Prostate gland (tissue), 2 donors: ENCODE results near the gene C22orf23.

Experiments
- CTCF ChIP-seq, 4 experiments: fragments of 200-600 bp in 2 of 4; fragments of 450-650 bp in 2 of 4; sonication (generic) in 2 of 4; IDR thresholded peaks; 1 replicate in 3 of 4; 2 replicates in 1 of 4; pipeline ENCODE4 v1.5.1; 2016 to 2019; ENCODE audit warnings: antibody characterized with exemption in 4 of 4, mild to moderate bottlenecking in 2 of 4, moderate library complexity in 2 of 4
- POLR2A ChIP-seq: fragments of 450-650 bp; IDR thresholded peaks from one replicate; pipeline ENCODE4 v1.6.1; 2016; ENCODE audit warnings: antibody characterized with exemption, mild to moderate bottlenecking
- POLR2AphosphoS5 ChIP-seq: sonication (generic); formaldehyde crosslinking; IDR thresholded peaks from one replicate; pipeline ENCODE4 v1.6.1; 2017; ENCODE audit warnings: antibody characterized with exemption

GRCh38 chr22:37932821-37933578 lies 20.4 kb downstream of the C22orf23 start:
- TF ChIP-seq CTCF (IDR thresholded peaks at IDR 0.05) (no peak), POLR2A (no peak), POLR2AphosphoS5 (no peak)
